A549 treated with Hydrocortisone at 1 μM for 4 hours (cell line): ENCODE data around the gene PPCDC. TPM values are rescaled to one million over a fixed set of nuclear protein-coding genes. Genes with fewer than 3 reads are reported as not detected.

Source experiments
- total RNA-seq: library from RNA; stranded (reverse); fragments of 200-300 nt; extraction: Qiagen RNA extraction; gene quantifications from 5 replicates; pipeline ENCODE4 v1.2.3, GENCODE V29; 2022

The PPCDC gene
- total RNA-seq = 13.6 to 22.6 TPM (median 17.3 TPM) in 5 replicates

GRCh38 chr15:75023181-75023871 is at the start of gene PPCDC:
Gene PPCDC (plus strand): TSS chr15:75023590. CDS start chr15:75028319, 4,729 bp downstream.

GRCh38 chr15:74995182-74995778 is 28.1 kb upstream of the PPCDC start, which contains the start of gene SCAMP5:
Gene SCAMP5 (plus strand): TSS chr15:74995563. CDS start chr15:75011840, 16,277 bp downstream.

Other genes starting within 250 kb of the PPCDC start
- gene CSK, start 241.5 kb upstream of the PPCDC start, total RNA-seq = 59.4 to 74.2 TPM (median 63.1 TPM) in 5 replicates
- gene LMAN1L, start 210.8 kb upstream of the PPCDC start, total RNA-seq = 0.09 to 0.15 TPM in 2 of 5 replicates, not detected in the others
- gene CPLX3, start 197.0 kb upstream of the PPCDC start, total RNA-seq = 0.05 to 0.06 TPM in 2 of 5 replicates, not detected in the others
- gene ULK3, start 180.4 kb upstream of the PPCDC start, total RNA-seq = 31.5 to 35.9 TPM (median 33.9 TPM) in 5 replicates
- gene SCAMP2, start 150.2 kb upstream of the PPCDC start, total RNA-seq = 62.6 to 67.1 TPM (median 64.1 TPM) in 5 replicates
- 27.3 to 43.1 TPM (median 29.9 TPM) in 5 replicates for gene MPI, start 133.5 kb upstream of the PPCDC start, total RNA-seq
- gene FAM219B, start 116.7 kb upstream of the PPCDC start, total RNA-seq = 31.2 to 40.6 TPM (median 35.3 TPM) in 5 replicates
- 375 to 627 TPM (median 557 TPM) in 5 replicates for gene COX5A, start 85.5 kb upstream of the PPCDC start, total RNA-seq
- gene RPP25, start 66.8 kb upstream of the PPCDC start, total RNA-seq = 19.2 to 26.0 TPM (median 25.6 TPM) in 5 replicates
- gene SCAMP5, start 28.0 kb upstream of the PPCDC start, total RNA-seq = 11.4 to 14.0 TPM (median 13.1 TPM) in 5 replicates
- gene C15orf39, start 178.3 kb downstream of the PPCDC start, total RNA-seq = 30.1 to 33.9 TPM (median 30.9 TPM) in 5 replicates
- gene GOLGA6C, start 234.7 kb downstream of the PPCDC start, total RNA-seq = not detected in 5 replicates